Measurements from ENCODE around the gene PDE6D. TPM values are rescaled to one million over a fixed set of nuclear protein-coding genes. Genes with fewer than 3 reads are reported as not detected.
A peak's percentile ranks its signal among the peaks of the same experiment; 100 is the strongest.

PDE6D gene
- total and polyA plus RNA-seq, 2 experiments from 2014 or later: 22.7 to 23.3 TPM

DNA sequence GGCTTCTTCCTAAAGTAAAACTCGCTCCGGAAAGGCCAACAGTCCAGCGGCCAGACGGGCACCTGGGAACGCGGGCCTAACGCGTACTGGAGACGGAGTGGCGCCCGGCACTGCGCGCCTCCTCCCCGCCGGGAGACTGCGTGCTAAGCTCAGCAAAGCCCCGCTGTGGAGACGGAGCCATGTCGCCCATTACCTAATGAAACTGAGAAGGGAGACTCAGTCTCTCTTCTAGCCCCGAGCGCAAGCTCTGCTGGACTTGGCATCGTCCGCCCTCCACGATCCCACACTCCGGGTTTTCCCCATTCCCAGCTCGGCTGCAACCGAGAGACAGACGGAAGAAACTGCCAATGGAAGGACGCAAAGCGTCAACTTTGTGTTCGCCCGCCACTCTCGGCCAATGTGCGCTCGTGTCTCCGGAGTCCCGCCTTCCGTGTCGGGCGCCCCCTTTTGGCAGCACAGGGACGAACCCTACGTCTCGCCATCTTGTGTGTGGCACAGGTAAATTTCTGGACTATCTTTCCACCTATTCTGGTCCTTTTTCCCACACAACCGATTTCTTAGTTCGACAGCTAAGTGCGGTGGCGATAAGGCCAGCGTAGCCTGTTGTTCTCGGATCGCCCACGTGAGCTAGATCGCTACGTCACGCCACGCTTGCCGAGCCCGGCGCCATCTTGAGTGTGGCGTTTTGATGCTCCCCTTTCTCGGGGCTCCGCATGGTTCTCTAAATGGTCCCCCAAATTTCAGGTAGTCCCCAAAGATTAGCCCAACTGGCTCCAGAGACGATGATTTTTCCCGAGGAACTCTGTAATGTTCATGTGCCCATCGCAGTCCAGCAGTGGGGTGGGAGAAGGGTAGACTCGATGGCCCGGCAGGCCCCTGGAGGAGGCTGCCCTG lies 74.1 kb downstream of the PDE6D start:
- peak; percentile 98 for DNase-seq (ENCODE audit: low spot score)
- H3K9me3 ChIP-seq (ENCODE audit: low read depth): no peaks in the 10 kb centered on the region
- 2% methylated on average over 66 of the region's 66 CpGs for WGBS (ENCODE audit: low lambda C conversion rate, missing lambda C conversion rate)
- H4K20me1 ChIP-seq (ENCODE audit: insufficient read depth, poor library complexity, severe bottlenecking): peaks cover 32% of the 10 kb centered on the region
- peaks cover 44% of the 10 kb centered on the region for H3K79me2 ChIP-seq
- no peaks in the 10 kb centered on the region for H3K36me3 ChIP-seq (replicated peaks; ENCODE audit: insufficient read depth, low read depth)
- peak overlapping the region; percentile 99 for H3K27ac ChIP-seq
- H3K9me2 ChIP-seq (replicated peaks; ENCODE audit: insufficient read depth): no peaks in the 10 kb centered on the region
- H2AFZ ChIP-seq: peak overlapping the region; percentile 58
- H3K27me3 ChIP-seq: no peaks in the 10 kb centered on the region
- H3K4me1 ChIP-seq (ENCODE audit: insufficient read depth): peaks cover 4% of the 10 kb centered on the region
- H3K4me2 ChIP-seq: peak overlapping the region; percentile 81
- H3K4me3 ChIP-seq: peak overlapping the region; percentile 38
- TF ChIP-seq EZH2phosphoT487 (IDR thresholded peaks at IDR 0.05; ENCODE audit: low read depth, severe bottlenecking, unreplicated experiment): no peak
- no peak for TF ChIP-seq EZH2 (IDR thresholded peaks at IDR 0.05; ENCODE audit: borderline replicate concordance)
- TF ChIP-seq, protein P1, sequence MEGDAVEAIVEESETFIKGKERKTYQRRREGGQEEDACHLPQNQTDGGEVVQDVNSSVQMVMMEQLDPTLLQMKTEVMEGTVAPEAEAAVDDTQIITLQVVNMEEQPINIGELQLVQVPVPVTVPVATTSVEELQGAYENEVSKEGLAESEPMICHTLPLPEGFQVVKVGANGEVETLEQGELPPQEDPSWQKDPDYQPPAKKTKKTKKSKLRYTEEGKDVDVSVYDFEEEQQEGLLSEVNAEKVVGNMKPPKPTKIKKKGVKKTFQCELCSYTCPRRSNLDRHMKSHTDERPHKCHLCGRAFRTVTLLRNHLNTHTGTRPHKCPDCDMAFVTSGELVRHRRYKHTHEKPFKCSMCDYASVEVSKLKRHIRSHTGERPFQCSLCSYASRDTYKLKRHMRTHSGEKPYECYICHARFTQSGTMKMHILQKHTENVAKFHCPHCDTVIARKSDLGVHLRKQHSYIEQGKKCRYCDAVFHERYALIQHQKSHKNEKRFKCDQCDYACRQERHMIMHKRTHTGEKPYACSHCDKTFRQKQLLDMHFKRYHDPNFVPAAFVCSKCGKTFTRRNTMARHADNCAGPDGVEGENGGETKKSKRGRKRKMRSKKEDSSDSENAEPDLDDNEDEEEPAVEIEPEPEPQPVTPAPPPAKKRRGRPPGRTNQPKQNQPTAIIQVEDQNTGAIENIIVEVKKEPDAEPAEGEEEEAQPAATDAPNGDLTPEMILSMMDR (IDR thresholded peaks at IDR 0.05; ENCODE audit: poor library complexity): peak; percentile 98

DNA sequence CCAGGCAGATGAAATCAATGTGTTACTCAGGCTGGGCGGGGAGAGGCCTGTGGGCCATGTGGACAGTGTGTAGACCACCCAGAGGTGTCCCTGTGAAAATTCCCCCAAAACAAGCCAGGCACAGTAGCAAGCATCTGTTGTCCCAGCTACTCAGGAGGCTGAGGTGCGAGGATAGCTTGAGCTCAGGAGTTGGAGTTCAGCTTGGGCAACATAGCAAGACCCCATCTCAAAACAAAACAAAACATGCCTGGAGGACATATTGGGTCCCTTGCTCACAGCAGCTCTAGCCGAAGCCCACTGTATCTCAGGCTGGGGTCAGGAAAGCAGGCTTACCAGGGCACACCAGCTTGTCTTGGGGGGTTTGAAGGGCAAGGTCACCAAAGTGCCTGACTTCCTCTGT lies 77.1 kb downstream of the PDE6D start:
- no peak overlapping the region for H3K4me3 ChIP-seq
- WGBS (ENCODE audit: low lambda C conversion rate, missing lambda C conversion rate): 92% methylated on average over 3 of the region's 3 CpGs
- H3K4me2 ChIP-seq: no peak overlapping the region
- no peaks in the 10 kb centered on the region for H3K36me3 ChIP-seq (replicated peaks; ENCODE audit: insufficient read depth, low read depth)
- H3K9me3 ChIP-seq (ENCODE audit: low read depth): no peaks in the 10 kb centered on the region
- H3K79me2 ChIP-seq: peaks cover 16% of the 10 kb centered on the region
- DNase-seq (ENCODE audit: low spot score): no peak
- no peak overlapping the region for H2AFZ ChIP-seq
- H3K9me2 ChIP-seq (replicated peaks; ENCODE audit: insufficient read depth): no peaks in the 10 kb centered on the region
- H4K20me1 ChIP-seq (ENCODE audit: insufficient read depth, poor library complexity, severe bottlenecking): peaks cover 4% of the 10 kb centered on the region
- no peak overlapping the region for H3K27ac ChIP-seq
- TF ChIP-seq EZH2 (IDR thresholded peaks at IDR 0.05; ENCODE audit: borderline replicate concordance) (no peak), EZH2phosphoT487 (IDR thresholded peaks at IDR 0.05; ENCODE audit: low read depth, severe bottlenecking, unreplicated experiment) (no peak)
- TF ChIP-seq, protein P1 (IDR thresholded peaks at IDR 0.05; ENCODE audit: poor library complexity): no peak
- H3K27me3 ChIP-seq: no peaks in the 10 kb centered on the region
- H3K4me1 ChIP-seq (ENCODE audit: insufficient read depth): no peaks in the 10 kb centered on the region

DNA sequence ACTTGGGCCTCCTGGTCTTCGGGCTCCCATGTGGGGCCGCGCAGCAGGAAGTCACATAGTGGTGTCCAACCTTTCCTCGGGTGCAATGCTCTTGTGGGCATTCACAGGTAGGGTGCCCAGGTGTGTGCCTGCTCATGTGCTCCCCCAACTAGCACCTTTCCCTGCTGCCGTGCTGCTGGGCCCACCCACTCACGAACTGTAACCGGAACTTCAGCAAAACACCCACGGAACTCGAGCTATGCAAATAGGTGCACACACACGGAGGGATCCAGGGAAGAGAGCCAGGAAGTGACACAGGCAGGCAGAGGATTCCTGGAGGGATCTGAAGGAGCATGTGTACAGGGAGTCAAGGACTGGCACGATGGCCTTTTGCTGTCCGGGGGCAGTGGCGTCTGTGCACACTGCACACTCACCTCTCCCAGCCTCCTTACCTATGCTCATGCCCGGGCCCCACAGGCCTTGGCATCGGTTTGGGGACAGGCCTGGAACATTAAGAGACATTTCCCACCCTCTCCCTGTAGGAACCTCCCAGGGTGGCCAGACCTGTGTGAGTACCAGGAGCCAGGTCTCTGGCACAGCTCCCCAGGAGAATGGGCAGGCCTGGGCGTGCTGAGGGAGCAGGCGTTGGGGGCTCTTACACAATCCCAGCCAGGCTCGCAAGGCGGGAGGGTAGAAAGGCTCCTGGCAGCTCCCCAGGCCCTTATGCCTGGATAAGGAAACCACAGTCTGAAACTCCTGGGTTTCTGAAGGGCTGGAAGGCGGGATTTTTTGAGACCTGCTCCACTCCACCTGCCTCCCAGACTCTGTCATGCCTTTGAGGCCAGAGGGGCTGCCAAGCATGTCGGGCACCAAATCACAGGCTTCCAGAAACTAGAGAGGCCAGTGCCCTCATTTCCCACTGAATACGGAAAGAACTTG lies 79.4 kb downstream of the PDE6D start:
- Histone ChIP-seq H3K9me2 (replicated peaks; ENCODE audit: insufficient read depth) (no peaks in the 10 kb centered on the region), H3K27ac (no peak overlapping the region), H3K4me3 (no peak overlapping the region), H4K20me1 (ENCODE audit: insufficient read depth, poor library complexity, severe bottlenecking) (no peaks in the 10 kb centered on the region), H3K4me2 (no peak overlapping the region), H3K27me3 (no peaks in the 10 kb centered on the region), H2AFZ (no peak overlapping the region), H3K36me3 (replicated peaks; ENCODE audit: insufficient read depth, low read depth) (no peaks in the 10 kb centered on the region), H3K4me1 (ENCODE audit: insufficient read depth) (no peaks in the 10 kb centered on the region), H3K9me3 (ENCODE audit: low read depth) (no peaks in the 10 kb centered on the region), H3K79me2 (peaks cover 9% of the 10 kb centered on the region)
- WGBS (ENCODE audit: low lambda C conversion rate, missing lambda C conversion rate): 73% methylated on average over 22 of the region's 22 CpGs
- DNase-seq (ENCODE audit: low spot score): peak; percentile 61
- no peak for TF ChIP-seq EZH2 (IDR thresholded peaks at IDR 0.05; ENCODE audit: borderline replicate concordance)
- TF ChIP-seq EZH2phosphoT487 (IDR thresholded peaks at IDR 0.05; ENCODE audit: low read depth, severe bottlenecking, unreplicated experiment): no peak
- TF ChIP-seq, protein P1 (IDR thresholded peaks at IDR 0.05; ENCODE audit: poor library complexity): no peak

All from hepatocyte (in vitro differentiated cells).